Tibial nerve (tissue), 3 donors: ENCODE results near the gene GPR162.

Source experiments
- POLR2A ChIP-seq, 2 donors: fragments of 450-650 bp; IDR thresholded peaks; one replicate each; pipeline ENCODE4 v1.6.1; 2017; ENCODE audit warnings: antibody characterized with exemption in 2 of 2, mild to moderate bottlenecking in 2 of 2, moderate library complexity in 2 of 2
- TF ChIP-seq, protein P1 (sequence below), 5 experiments: fragments of 200-600 bp in 3 of 5; fragments of 450-650 bp in 2 of 5; sonication (generic) in 3 of 5; IDR thresholded peaks; one replicate each; pipeline ENCODE4 v1.5.1; 2016 to 2019; ENCODE audit warnings: antibody characterized with exemption in 5 of 5, mild to moderate bottlenecking in 3 of 5, moderate library complexity in 2 of 5

DNA sequence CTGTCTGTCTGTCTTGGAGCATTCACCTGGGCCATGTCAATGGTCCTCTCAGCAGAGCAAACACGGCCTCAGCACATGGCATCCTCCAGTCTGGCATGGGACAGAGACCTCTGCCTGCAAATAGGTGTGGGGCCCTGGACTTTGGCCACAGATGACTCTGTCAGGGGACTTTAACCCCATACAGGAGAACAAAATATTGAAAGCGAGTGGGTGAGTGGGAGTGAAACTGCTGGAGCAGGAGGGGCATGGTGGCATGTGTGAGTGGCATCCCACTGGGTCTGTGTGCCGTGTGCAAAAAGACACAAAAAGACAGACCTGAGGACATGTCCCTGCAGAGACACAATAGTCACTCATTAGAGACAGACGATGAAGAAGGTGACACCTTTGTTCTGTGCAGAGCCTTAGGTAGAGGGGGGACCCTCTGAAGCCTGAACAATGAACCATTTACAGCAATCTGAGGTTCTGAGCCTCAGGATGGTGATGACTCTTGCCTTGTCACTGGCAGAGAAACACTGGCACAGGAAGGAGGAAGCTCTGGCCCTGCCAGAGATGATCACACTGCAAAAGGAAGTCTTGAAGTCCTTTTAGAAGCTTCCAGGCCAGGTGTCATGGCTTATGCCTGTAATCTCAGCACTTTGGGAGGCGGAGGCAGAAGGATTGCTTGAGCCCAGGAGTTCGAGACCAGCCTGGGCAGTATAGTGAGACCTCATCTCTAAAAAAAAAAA lies 41.8 kb upstream of the GPR162 start:
- TF ChIP-seq, protein P1, sequence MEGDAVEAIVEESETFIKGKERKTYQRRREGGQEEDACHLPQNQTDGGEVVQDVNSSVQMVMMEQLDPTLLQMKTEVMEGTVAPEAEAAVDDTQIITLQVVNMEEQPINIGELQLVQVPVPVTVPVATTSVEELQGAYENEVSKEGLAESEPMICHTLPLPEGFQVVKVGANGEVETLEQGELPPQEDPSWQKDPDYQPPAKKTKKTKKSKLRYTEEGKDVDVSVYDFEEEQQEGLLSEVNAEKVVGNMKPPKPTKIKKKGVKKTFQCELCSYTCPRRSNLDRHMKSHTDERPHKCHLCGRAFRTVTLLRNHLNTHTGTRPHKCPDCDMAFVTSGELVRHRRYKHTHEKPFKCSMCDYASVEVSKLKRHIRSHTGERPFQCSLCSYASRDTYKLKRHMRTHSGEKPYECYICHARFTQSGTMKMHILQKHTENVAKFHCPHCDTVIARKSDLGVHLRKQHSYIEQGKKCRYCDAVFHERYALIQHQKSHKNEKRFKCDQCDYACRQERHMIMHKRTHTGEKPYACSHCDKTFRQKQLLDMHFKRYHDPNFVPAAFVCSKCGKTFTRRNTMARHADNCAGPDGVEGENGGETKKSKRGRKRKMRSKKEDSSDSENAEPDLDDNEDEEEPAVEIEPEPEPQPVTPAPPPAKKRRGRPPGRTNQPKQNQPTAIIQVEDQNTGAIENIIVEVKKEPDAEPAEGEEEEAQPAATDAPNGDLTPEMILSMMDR (IDR thresholded peaks at IDR 0.05) = no peak
- TF ChIP-seq POLR2A (IDR thresholded peaks at IDR 0.05) = no peak
